DOHH2 (cell line): Measurements from ENCODE around the gene MDFI.

Source experiments
- H3F3A ChIP-seq: fragments of 200-600 bp; sonication (generic), shearing (Covaris generic); 2 replicates; pipeline ENCODE4 v1.6.0; 2016; ENCODE audit warnings: antibody characterized with exemption, mild to moderate bottlenecking; ENCODE audit not compliant: control insufficient read depth, insufficient read depth
- H3K27ac ChIP-seq: fragments of 200-600 bp; sonication (generic); 2 replicates; pipeline ENCODE4 v1.5.1; 2014; ENCODE audit warnings: low read depth, mild to moderate bottlenecking, low read length, moderate library complexity
- H3K27me3 ChIP-seq: fragments of 200-600 bp; sonication (generic); 2 replicates; pipeline ENCODE4 v1.6.1; 2014; ENCODE audit warnings: mild to moderate bottlenecking, low read length, mixed read lengths; ENCODE audit not compliant: control insufficient read depth
- H3K36me3 ChIP-seq: fragments of 200-600 bp; sonication (generic); 2 replicates; pipeline ENCODE4 v1.6.1; 2014; ENCODE audit warnings: mild to moderate bottlenecking, low read length, moderate library complexity, mixed read lengths; ENCODE audit not compliant: control insufficient read depth
- H3K4me1 ChIP-seq: fragments of 200-600 bp; sonication (generic); 2 replicates; pipeline ENCODE4 v1.6.1; 2014; ENCODE audit warnings: mild to moderate bottlenecking, low read length, mixed read lengths; ENCODE audit not compliant: control insufficient read depth
- H3K4me2 ChIP-seq: fragments of 200-600 bp; sonication (generic); 2 replicates; pipeline ENCODE4 v1.6.0; 2014; ENCODE audit warnings: mild to moderate bottlenecking, low read length, moderate library complexity
- H3K4me3 ChIP-seq: fragments of 200-600 bp; sonication (generic); 2 replicates; pipeline ENCODE4 v1.5.1; 2014; ENCODE audit warnings: mild to moderate bottlenecking, low read length, mixed read lengths
- H3K79me2 ChIP-seq: fragments of 200-600 bp; sonication (generic); 2 replicates; pipeline ENCODE4 v1.6.1; 2014; ENCODE audit warnings: mild to moderate bottlenecking, low read length, mixed read lengths; ENCODE audit not compliant: control insufficient read depth
- H3K9me2 ChIP-seq: fragments of 200-600 bp; sonication (generic); replicated peaks from 2 replicates; pipeline ENCODE4 v1.6.1; 2014; ENCODE audit warnings: mild to moderate bottlenecking, low read length, mixed read lengths; ENCODE audit not compliant: control insufficient read depth
- H3K9me3 ChIP-seq: fragments of 200-600 bp; sonication (generic); 2 replicates; pipeline ENCODE4 v1.6.1; 2014; ENCODE audit warnings: antibody characterized with exemption, low read length, mixed read lengths; ENCODE audit not compliant: control insufficient read depth, insufficient read depth
- H4K20me1 ChIP-seq: fragments of 200-600 bp; sonication (generic); 2 replicates; pipeline ENCODE4 v1.6.0; 2014; ENCODE audit warnings: low read depth, mild to moderate bottlenecking, antibody characterized with exemption, low read length, moderate library complexity; ENCODE audit not compliant: control insufficient read depth, insufficient read depth
- EZH2phosphoT487 ChIP-seq: fragments of 200-600 bp; sonication (generic); IDR thresholded peaks from 2 replicates; pipeline ENCODE4 v1.6.1; 2017; ENCODE audit warnings: borderline replicate concordance, mild to moderate bottlenecking, antibody characterized with exemption, low read length, moderate library complexity, mixed read lengths
- TF ChIP-seq, protein P1 (sequence below): fragments of 200-600 bp; sonication (generic); IDR thresholded peaks from one replicate; pipeline ENCODE4 v1.5.1; 2014; ENCODE audit warnings: antibody characterized with exemption, mild to moderate bottlenecking, low read depth, low read length; ENCODE audit not compliant: poor library complexity, severe bottlenecking

The MDFI gene

DNA sequence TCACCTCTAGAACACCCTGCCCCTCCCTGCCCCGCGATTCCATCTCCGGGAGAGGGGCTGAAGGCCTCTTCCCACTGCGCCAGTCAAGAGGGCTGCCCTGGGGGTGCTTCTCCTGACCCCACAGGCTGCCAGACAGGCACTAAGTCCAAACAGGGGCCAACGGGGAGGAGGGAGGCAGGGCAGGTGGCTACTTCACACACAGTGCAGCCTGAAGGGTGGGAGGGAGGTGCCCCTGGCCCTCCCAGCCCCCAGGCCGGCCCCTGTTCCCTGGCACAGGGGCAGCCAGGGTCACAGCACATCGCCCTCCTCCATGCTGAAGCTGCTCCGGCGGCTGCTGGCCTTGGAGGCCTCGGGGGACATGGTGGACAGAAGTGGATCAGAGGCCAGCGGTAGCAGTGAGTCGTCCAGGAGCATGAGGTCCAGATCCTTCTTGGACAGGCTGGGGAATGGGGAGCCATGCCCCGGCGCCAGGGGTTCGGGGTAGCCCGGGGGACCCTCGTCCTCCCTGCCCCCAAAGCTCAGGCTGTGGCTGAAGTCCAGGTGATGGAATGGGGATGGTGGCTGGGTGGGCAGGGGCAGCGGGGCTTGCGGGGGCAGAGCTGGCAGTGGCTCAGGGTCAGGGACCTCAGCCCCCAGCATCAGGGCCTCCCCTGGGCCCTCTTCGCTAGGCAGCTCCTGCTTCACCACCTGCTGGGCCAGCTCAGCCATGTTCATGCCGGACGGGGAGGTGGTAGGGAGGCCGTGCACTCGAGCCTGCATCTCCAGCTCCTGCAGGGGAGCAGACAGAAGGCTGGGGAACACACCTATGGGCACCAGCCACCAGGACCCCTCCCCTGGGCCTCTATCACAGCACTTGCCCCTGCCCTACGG lies 46.3 kb downstream of the MDFI start:
- H3K9me2 ChIP-seq = no peaks in the 10 kb centered on the region

DNA sequence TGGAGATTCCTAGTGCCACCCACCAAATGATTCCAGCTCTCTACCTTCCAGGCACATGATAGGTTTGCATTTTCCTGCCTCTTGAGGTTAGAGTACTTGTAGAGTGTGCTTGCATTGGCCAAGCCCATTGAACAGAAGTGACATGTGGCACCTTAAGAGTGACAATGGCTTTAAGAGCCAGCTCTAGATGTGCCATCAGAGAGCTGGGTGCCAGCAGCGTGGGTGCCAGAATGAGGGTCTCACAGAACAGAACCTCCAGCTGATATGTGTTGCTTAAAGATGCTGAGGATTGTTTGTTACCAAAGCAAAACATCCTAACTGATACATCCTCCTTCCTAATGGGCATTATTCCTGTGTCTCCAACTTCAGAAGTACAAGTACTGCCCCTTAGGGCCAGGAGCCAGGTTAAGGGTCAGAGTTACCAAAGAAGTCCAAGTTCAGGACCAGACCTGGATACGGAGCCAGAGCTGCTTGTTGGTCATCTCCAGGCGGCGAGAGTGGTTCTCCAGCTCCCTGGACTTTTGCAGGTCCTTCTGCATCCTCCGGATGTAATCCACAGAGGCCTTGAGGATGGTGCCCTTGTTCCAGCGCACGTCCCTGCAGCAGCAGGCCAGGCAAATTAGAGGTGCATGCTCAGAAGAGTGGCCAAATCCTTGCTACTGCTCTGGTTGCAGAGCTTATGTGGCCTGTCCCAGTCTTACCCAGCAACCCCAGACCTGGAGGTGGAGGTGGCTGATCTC lies 47.5 kb downstream of the MDFI start:
- Histone ChIP-seq H3K9me2 (no peaks in the 10 kb centered on the region), H3K36me3 (peaks cover 48% of the 10 kb centered on the region), H4K20me1 (no peaks in the 10 kb centered on the region), H3K4me2 (no peak overlapping the region), H3K27ac (no peak overlapping the region), H3K4me3 (no peak overlapping the region), H3F3A (peaks cover 8% of the 10 kb centered on the region; the same call in 1 of the 2 replicates), H3K9me3 (no peaks in the 10 kb centered on the region), H3K27me3 (no peaks in the 10 kb centered on the region), H3K79me2 (no peaks in the 10 kb centered on the region), H3K4me1 (peaks cover 23% of the 10 kb centered on the region)
- TF ChIP-seq, protein P1, sequence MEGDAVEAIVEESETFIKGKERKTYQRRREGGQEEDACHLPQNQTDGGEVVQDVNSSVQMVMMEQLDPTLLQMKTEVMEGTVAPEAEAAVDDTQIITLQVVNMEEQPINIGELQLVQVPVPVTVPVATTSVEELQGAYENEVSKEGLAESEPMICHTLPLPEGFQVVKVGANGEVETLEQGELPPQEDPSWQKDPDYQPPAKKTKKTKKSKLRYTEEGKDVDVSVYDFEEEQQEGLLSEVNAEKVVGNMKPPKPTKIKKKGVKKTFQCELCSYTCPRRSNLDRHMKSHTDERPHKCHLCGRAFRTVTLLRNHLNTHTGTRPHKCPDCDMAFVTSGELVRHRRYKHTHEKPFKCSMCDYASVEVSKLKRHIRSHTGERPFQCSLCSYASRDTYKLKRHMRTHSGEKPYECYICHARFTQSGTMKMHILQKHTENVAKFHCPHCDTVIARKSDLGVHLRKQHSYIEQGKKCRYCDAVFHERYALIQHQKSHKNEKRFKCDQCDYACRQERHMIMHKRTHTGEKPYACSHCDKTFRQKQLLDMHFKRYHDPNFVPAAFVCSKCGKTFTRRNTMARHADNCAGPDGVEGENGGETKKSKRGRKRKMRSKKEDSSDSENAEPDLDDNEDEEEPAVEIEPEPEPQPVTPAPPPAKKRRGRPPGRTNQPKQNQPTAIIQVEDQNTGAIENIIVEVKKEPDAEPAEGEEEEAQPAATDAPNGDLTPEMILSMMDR = no peak
- TF ChIP-seq EZH2phosphoT487 = no peak

More for the DNA sequence above, 46.3 kb downstream of the MDFI start:
- peaks cover 23% of the 10 kb centered on the region for H3K4me1 ChIP-seq
- no peak for TF ChIP-seq EZH2phosphoT487
- TF ChIP-seq, protein P1 = no peak
- H3K27ac ChIP-seq = no peak overlapping the region
- H3K27me3 ChIP-seq = no peaks in the 10 kb centered on the region
- H3F3A ChIP-seq = peaks cover 8% of the 10 kb centered on the region; the same call in 1 of the 2 replicates
- no peaks in the 10 kb centered on the region for H3K9me3 ChIP-seq
- no peak overlapping the region for H3K4me3 ChIP-seq
- H4K20me1 ChIP-seq = no peaks in the 10 kb centered on the region
- peaks cover 39% of the 10 kb centered on the region for H3K36me3 ChIP-seq
- H3K79me2 ChIP-seq = no peaks in the 10 kb centered on the region
- no peak overlapping the region; the same call in 1 of the 2 replicates for H3K4me2 ChIP-seq

GRCh38 chr6:41687501-41688175 lies 49.4 kb downstream of the MDFI start:
- no peak for TF ChIP-seq EZH2phosphoT487
- TF ChIP-seq, protein P1 = no peak
- no peaks in the 10 kb centered on the region for H3K79me2 ChIP-seq
- H3F3A ChIP-seq = peaks cover 8% of the 10 kb centered on the region; the same call in 1 of the 2 replicates
- H3K9me2 ChIP-seq = no peaks in the 10 kb centered on the region
- H3K4me2 ChIP-seq = no peak overlapping the region
- H3K36me3 ChIP-seq = peaks cover 56% of the 10 kb centered on the region
- H3K4me1 ChIP-seq = peaks cover 16% of the 10 kb centered on the region
- H3K4me3 ChIP-seq = no peak overlapping the region
- no peaks in the 10 kb centered on the region for H3K27me3 ChIP-seq
- no peaks in the 10 kb centered on the region for H4K20me1 ChIP-seq
- H3K27ac ChIP-seq = no peak overlapping the region
- no peaks in the 10 kb centered on the region for H3K9me3 ChIP-seq
